ENCODE measurements around the gene BDNF.
"Not testable (repeated sequence)": the region's sequence is repeated elsewhere in the genome, so short reads cannot be mapped to it uniquely, and the experiment has no call there.

BDNF gene

GRCh38 chr11:27700351-27701301 is at the start of gene BDNF:
TSS of gene BDNF (minus strand) at chr11:27700455. CDS start at chr11:27658564, 41,891 bp downstream.
- DNase-seq (ENCODE audit: low read depth, low spot score), result no peak

DNA sequence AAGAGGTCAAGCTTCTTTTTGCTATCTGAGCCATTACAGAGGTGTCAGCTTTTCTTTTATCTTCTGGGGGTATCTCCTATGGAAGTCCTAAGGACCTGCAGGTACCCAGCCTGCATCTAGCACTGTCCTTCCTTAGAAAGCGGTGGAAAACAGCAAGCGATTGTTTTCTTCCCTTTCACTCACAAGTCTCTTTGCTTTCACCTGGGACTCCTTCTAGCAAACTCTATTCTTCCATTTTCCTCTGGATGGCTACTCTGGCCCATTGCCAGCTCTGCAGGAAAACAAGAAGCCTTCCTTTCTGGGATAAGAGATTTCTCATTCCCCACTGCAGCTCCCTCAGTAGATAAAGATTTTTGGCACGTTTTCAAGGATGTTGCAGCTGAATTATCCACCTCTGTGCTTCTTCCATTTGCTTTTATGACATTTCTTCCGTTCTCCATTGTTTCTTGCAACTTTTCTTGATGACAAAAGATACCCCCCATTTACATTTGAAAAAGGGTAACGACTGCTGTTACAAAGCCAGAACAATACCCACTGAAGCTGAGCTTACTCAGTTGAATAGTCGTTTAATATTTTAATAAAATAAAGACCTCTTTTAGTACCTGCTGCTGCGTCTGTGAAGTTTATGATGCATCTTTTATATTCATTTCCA is 40.2 kb upstream of the BDNF start:
- DNase-seq (ENCODE audit: low read depth, low spot score), result no peak

DNA sequence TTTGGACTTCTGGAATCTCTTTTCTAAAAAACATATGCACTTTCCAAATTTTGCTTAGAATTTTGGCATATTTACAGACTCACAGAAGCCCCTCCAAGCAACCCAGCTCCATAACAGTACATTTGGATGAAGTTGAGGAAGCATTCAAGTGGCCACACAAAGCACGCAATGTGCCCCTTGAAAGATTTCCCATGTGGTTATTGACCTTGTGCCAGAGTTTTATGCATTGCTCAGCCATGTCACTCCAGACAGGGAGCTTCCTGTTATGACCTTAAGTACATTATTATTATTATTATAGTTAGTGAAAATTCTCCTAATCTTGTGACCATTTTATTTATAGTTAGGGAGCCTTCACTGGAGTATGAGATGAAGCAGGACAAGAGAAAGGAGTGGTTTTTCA is 35.0 kb upstream of the BDNF start:
- no peak for DNase-seq (ENCODE audit: low read depth, low spot score)

DNA sequence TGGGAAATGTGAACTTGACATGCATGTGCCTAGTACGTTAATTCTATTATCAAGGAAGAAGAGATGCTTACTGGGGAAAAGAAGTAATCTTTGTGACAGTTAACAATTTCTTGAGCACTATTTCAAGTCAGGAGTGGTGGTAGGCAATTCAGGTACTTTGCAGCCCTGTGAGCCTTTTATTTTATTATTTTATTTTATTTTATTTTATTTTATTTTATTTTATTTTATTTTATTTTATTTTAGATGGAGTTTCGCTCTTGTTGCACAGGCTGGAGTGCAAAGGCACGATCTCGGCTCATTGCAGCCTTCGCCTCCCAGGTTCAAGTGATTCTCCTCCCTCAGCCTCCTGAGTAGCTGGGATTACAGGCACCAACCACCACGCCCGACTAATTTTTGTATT is 31.5 kb upstream of the BDNF start:
- DNase-seq (ENCODE audit: low read depth, low spot score), result not testable (repeated sequence)

- DNase-seq (ENCODE audit: low read depth, low spot score), result no peak
Measured at GRCh38 chr11:27726981-27727380, 26.7 kb upstream of the BDNF start.

GRCh38 chr11:27723687-27724086 is 23.4 kb upstream of the BDNF start:
- no peak for DNase-seq (ENCODE audit: low read depth, low spot score)

- no peak for DNase-seq (ENCODE audit: low read depth, low spot score)
Measured at GRCh38 chr11:27722953-27723344, 22.7 kb upstream of the BDNF start.

DNA sequence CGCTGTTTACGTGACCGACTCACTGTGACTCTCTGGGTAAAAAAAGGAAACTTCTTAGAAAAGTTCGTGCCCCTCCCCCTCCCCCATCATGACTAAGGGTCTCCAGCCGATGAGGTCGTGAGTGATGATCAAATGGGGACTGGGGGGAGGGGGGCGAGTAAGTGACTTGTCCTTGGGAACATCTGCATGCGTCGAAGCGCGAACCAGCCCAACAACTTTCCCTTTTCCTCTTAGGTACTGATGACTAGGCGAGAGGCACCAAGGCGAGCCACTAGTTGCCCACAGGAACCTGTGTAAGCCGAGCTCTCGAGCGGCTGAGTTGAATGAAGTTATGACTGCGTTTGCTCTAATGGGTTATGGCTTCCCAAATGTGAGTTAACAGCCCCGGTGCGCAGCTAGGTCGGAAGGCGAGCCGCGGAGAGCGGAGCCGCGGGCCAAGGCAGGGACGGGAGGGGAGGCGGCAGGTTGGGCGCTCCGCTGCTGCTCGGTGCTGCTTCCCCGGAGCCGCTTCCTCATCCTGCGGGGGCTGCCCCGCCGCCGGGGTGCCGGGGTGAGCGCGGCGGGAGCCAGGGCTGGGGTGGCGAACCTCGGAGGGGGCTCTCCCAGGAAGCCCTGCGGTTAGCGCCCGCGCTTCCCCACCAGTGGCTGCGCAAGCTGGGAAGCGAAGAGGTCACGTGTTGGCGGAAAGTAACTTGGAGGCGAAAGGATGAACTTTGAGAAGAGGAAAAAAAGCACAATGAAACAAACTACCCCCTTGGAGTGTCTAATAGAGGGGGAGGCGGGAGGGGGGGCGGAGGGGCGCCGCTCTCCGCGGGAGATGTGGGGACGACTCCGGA is 22.1 kb upstream of the BDNF start:
- DNase-seq (ENCODE audit: low read depth, low spot score), result no peak

- DNase-seq (ENCODE audit: low read depth, low spot score), result no peak
Measured at GRCh38 chr11:27721264-27722116, 21.2 kb upstream of the BDNF start.

GRCh38 chr11:27720277-27720830 is 20.1 kb upstream of the BDNF start:
- no peak for DNase-seq (ENCODE audit: low read depth, low spot score)

DNA sequence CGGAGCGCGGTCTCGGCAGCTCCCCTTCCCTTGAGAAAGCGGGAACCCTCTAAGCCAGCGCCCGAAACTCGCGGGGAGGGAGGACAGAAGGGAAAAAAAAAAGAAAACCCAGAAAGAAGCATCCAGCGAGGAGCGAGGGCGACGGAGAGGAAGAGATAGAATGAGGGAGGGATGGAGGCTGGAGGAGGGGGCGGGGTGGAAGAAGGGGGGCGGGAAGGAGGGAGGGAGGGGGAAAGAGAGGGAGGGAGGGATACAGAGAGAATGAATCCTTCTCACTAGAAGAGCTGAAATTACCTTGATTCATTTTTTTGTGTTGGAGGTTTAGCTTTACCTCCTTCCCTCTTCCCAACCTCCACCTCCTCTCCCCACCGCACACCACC is 19.3 kb upstream of the BDNF start:
- no peak for DNase-seq (ENCODE audit: low read depth, low spot score)

DNA sequence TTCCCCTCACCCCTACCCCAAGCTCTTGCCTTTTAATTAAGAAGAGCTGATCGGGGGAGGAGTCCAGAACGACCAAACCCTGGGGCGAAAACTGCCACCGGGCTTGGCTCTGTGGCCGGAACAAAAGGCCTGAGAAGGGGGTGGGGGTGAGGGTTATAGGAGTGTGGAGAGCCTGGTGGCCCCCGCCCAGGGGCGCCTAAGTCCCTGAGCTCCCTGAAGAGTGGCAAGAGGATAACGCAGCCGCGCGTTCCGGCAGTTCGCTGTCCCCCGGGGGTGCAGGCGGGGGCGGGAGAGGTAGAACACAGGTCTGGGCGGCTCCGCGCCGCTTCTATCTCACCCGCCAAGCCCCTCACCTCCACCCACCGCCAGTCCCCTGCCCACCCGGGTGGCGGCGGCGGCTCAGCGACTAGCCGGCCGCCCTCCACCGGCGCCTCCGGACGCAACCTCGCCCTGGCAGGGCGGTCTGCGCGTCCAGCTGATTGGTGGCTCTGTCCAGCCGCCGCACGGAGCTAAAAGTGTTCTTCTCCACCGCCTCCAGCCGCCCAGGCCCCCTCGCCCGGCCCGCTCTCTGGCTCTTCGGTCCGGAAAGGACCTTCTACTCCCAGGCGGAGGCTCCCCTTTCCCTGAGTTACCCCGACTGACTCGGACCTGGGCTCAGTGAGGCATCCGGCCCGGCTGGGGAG is 18.7 kb upstream of the BDNF start:
- DNase-seq (ENCODE audit: low read depth, low spot score), result no peak

DNA sequence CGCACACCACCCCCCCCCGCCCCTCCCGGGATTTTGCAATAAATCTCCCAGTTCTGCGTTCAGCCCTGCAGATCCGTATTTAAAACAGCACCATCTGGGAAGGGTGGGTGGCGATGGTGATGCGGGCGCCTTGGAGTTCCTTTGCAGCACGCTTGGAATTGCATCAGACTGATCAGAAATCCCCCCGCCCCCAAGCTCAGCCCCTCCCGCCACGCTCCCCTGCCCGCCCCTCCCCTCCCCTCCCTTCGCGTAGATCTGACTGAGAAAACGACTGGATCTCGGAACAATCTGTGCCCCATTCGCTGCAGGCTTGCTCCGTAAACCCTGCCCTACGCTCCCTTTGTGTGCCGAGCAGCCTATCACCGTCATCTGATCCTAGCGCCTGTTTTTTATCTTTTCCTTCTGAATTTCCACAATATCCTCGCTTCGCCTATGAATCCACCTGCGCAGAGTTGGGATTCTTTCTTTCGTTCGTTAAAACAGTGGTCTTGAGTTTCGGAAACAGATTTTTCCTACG is 18.1 kb upstream of the BDNF start:
- no peak for DNase-seq (ENCODE audit: low read depth, low spot score)

GRCh38 chr11:27717801-27718229 is 17.6 kb upstream of the BDNF start:
- no peak for DNase-seq (ENCODE audit: low read depth, low spot score)

DNA sequence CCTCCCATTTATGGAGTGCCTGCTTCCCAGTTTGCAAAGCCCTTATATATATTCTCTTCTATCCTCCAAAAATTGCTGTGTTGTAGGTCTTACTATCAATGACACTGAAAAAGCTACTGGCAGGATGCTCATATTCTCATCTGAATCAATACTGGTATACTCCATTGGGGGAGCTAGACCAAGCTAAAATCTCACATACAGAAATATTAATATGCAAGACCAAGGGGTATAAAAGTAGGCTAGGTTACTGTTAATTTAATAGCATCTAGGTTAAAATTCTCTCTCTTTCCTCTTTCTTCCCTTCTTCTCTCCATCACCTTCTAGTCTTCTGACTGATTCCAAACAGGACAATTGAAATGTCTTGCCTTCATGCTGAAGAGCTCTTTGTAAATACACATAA is 17.1 kb upstream of the BDNF start:
- no peak for DNase-seq (ENCODE audit: low read depth, low spot score)

DNA sequence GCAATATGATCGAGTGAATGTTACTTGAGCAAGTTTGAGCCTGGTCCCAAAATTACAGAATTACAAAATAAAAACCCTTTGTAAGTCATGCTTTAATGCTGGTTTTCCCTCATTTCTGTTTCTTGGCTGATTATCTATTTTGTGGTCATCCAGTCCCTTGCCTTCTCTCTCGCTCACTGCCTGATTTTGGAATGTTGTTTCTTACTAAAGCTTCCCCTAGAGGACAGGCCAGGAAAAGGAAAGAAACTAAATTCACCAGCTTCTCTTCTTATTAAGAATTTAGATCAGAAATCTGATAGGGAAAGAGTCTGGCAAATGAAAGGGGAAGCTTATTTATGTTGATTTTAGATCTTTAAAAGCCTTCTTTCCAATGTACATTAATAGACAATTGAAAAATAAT is 16.6 kb upstream of the BDNF start:
- DNase-seq (ENCODE audit: low read depth, low spot score), result no peak

- DNase-seq (ENCODE audit: low read depth, low spot score), result no peak
Measured at GRCh38 chr11:27716216-27716615, 16.0 kb upstream of the BDNF start.

DNA sequence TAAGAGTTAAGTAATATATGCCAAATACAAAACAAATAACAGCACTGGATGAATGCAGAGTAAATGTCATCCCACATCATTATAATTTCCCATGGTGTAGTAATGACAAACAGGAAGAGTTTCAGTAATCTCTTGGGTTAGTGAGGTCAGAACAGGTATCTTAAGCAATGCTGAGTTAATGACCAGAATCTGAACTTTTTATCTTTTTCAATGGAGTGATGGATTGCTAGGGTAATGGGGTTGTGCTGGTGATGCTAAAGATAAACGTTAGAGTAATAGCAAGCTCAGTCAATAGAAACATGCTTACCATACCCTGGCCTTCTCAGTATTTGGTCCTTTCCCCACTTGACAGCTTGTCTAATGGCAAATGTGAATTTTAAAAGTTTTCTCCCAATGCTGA is 11.5 kb upstream of the BDNF start:
- no peak for DNase-seq (ENCODE audit: low read depth, low spot score)

DNA sequence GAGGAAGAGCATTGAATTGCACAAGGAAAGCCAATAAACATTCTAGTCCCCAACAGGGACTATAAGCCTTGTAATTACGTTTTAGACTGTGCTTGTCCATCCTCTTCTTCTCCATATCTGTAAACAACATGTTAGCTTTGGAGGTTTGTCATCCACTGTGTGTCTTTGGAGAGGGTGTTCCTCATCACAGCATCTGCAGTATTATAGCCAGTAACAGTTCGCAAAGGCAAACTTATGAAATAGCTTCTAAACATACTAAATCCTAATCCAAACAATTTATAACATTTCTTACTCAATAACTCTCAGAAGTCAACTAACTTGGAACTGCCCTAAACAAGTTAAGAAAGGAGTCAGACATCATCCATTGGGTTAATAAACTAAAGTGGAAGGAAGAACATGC is 10.3 kb upstream of the BDNF start:
- no peak for DNase-seq (ENCODE audit: low read depth, low spot score)

- DNase-seq (ENCODE audit: low read depth, low spot score), result no peak
Measured at GRCh38 chr11:27707676-27708075, 7.4 kb upstream of the BDNF start.

Data from smooth muscle cell of the brain vasculature (primary cell).